ENCODE measurements around the gene MATCAP1.

- TF ChIP-seq CTCF (IDR thresholded peaks at IDR 0.05; ENCODE audit: low read length) (no peak), EZH2 (optimal IDR thresholded peaks at IDR 0.05; ENCODE audit: low read depth, low read length) (no peak)
Observed at GRCh38 chr16:67158637-67159600, 24.8 kb downstream of the MATCAP1 start.

Measured in MM.1S (cell line).